Activated T-cell treated with anti-CD3 and anti-CD28 coated beads, Interleukin-2, amount 50 U/mL, for 4 hours (primary cell): ENCODE data around the gene THNSL1. TPM values are rescaled to one million over a fixed set of nuclear protein-coding genes. Genes with fewer than 3 reads are reported as not detected.
A peak's percentile ranks its signal among the peaks of the same experiment; 100 is the strongest.
"Not testable (repeated sequence)": the region's sequence is repeated elsewhere in the genome, so short reads cannot be mapped to it uniquely, and the experiment has no call there.

Experiments used
- ATAC-seq, 2 donors: fragments of 200-7000 bp; cut with Tn5 transposase; one replicate each; pipeline ENCODE4 v1.10.0; 2021
- DNase-seq: peaks from one replicate; pipeline ENCODE4 v3.0.0-alpha.2; 2020
- H3K27me3 Mint-ChIP-seq: one replicate; pipeline ENCODE4 v1.8.0; 2021; ENCODE audit warnings: low read depth, mixed read lengths
- H3K36me3 Mint-ChIP-seq: one replicate; pipeline ENCODE4 v1.8.0; 2022; ENCODE audit warnings: mixed read lengths; ENCODE audit not compliant: insufficient read depth
- H3K4me1 Mint-ChIP-seq: one replicate; pipeline ENCODE4 v1.8.0; 2021; ENCODE audit warnings: low read depth, mixed read lengths
- H3K4me3 Mint-ChIP-seq: one replicate; pipeline ENCODE4 v1.8.0; 2021; ENCODE audit warnings: mild to moderate bottlenecking, moderate library complexity, mixed read lengths
- H3K9me3 Mint-ChIP-seq: one replicate; pipeline ENCODE4 v1.8.0; 2021; ENCODE audit warnings: mixed read lengths
- total RNA-seq, 3 donors: library from RNA; stranded (reverse); gene quantifications; one replicate each; pipeline ENCODE4 v1.2.1, GENCODE V29; 2021

The THNSL1 gene
- total RNA-seq, 3 donors from 2014 or later = 3.4 to 4.8 (median 4.0) TPM

DNA sequence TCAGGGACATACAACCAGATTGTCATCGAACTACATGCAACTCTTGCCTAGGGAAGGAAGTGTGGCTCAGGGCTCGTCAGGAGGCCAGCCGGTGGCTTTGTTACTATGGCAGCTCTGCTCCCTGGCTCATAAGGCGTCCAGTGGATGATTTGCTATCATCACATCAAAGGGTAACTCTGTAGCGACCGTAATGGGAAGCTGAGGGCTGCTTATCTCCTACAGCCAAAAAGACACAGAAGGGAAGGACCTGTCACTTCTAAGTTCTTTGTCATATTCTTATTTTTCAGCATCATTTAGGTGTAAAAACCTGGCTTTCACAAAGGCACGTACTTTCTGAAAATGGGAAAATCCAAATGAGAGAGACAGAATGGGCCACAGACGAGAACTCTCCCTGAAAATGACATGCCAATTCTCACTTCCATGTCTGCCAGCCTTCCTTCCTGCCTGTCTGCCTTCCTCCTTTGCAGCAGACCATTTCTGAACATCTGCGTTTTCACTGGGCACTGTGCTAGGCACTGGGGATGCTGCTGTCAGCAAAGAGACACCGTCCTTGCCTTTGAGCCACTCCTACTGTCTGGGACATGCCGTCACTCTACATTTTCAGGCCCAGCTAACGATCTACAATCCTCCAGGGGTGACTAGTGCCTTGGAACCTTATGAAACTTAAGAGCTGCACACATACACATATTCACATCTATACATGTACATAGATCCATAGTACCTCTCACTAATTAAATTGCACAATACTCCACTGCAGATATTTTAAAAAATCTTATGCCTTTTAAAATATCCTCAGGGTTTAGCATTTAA is 27.4 kb upstream of the THNSL1 start:
- ATAC-seq (no peak), DNase-seq (no peak)
- H3K4me3 Mint-ChIP-seq = no peak overlapping the region
- H3K9me3 Mint-ChIP-seq = no peaks in the 10 kb centered on the region
- H3K36me3 Mint-ChIP-seq = no peaks in the 10 kb centered on the region
- H3K27me3 Mint-ChIP-seq = peaks cover 2% of the 10 kb centered on the region
- H3K4me1 Mint-ChIP-seq = no peaks in the 10 kb centered on the region

GRCh38 chr10:24989867-24990266 is 26.5 kb upstream of the THNSL1 start:
- H3K36me3 Mint-ChIP-seq = no peaks in the 10 kb centered on the region
- no peak overlapping the region for H3K4me3 Mint-ChIP-seq
- no peaks in the 10 kb centered on the region for H3K4me1 Mint-ChIP-seq
- no peaks in the 10 kb centered on the region for H3K9me3 Mint-ChIP-seq
- no peak for DNase-seq
- H3K27me3 Mint-ChIP-seq = peaks cover 2% of the 10 kb centered on the region
- ATAC-seq = no peak

GRCh38 chr10:24991298-24991697 is 25.1 kb upstream of the THNSL1 start:
- Mint-ChIP-seq H3K4me3 (no peak overlapping the region), H3K4me1 (no peaks in the 10 kb centered on the region), H3K36me3 (no peaks in the 10 kb centered on the region), H3K9me3 (no peaks in the 10 kb centered on the region), H3K27me3 (peaks cover 2% of the 10 kb centered on the region)
- no peak for DNase-seq
- no peak for ATAC-seq

GRCh38 chr10:24992512-24993133 is 23.8 kb upstream of the THNSL1 start:
- Mint-ChIP-seq H3K4me3 (no peak overlapping the region), H3K9me3 (no peaks in the 10 kb centered on the region), H3K27me3 (peaks cover 2% of the 10 kb centered on the region), H3K36me3 (no peaks in the 10 kb centered on the region), H3K4me1 (no peaks in the 10 kb centered on the region)
- DNase-seq (no peak), ATAC-seq (no peak)

- DNase-seq (no peak), ATAC-seq (no peak)
- no peak overlapping the region for H3K4me3 Mint-ChIP-seq
- H3K4me1 Mint-ChIP-seq = no peaks in the 10 kb centered on the region
- peaks cover 2% of the 10 kb centered on the region for H3K27me3 Mint-ChIP-seq
- H3K9me3 Mint-ChIP-seq = no peaks in the 10 kb centered on the region
- no peaks in the 10 kb centered on the region for H3K36me3 Mint-ChIP-seq
Measured at GRCh38 chr10:24993237-24993958, 23.0 kb upstream of the THNSL1 start.

DNA sequence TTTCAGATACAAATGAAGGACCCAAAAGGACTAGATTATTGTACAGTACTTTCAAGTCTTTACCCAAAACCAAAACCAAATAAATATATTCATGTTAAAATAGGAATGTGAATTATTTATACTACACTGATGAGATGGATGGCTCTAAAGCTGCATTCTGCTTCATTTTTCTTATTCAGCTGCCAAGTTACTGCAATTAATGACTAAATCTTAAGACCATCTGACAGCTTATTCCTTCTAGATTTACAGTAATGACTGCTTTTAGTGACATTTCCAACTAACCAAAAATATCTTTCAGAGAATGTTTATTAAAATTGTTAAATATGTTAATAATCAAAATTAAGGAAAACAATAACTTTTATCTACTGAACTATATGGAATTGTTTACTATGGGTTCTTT is 21.3 kb upstream of the THNSL1 start:
- no peaks in the 10 kb centered on the region for H3K4me1 Mint-ChIP-seq
- peaks cover 2% of the 10 kb centered on the region for H3K27me3 Mint-ChIP-seq
- no peak overlapping the region for H3K4me3 Mint-ChIP-seq
- ATAC-seq (no peak), DNase-seq (no peak)
- peaks cover 3% of the 10 kb centered on the region for H3K9me3 Mint-ChIP-seq
- no peaks in the 10 kb centered on the region for H3K36me3 Mint-ChIP-seq

DNA sequence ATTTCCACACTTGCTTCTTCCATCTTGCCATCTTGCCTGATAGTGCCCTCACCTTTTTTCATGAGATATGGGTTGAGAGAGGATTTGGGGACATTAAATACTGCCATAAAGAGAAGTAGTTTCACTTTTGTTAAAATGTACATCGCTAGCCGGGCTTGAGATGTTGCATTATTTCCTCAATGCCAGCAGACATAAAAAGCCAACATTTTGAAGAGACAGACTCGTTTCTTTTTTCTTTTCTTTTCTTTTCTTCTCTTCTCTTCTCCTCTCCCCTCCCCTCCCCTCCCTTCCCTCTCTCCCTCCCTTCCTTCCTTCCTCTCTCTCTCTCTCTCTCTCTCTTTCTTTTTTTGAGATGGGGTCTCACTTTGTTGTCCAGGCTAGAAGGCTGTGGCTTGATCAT is 18.4 kb upstream of the THNSL1 start:
- ATAC-seq = no peak
- no peaks in the 10 kb centered on the region for H3K36me3 Mint-ChIP-seq
- H3K27me3 Mint-ChIP-seq = no peaks in the 10 kb centered on the region
- DNase-seq = no peak
- no peaks in the 10 kb centered on the region for H3K4me1 Mint-ChIP-seq
- no peak overlapping the region for H3K4me3 Mint-ChIP-seq
- H3K9me3 Mint-ChIP-seq = peaks cover 22% of the 10 kb centered on the region

DNA sequence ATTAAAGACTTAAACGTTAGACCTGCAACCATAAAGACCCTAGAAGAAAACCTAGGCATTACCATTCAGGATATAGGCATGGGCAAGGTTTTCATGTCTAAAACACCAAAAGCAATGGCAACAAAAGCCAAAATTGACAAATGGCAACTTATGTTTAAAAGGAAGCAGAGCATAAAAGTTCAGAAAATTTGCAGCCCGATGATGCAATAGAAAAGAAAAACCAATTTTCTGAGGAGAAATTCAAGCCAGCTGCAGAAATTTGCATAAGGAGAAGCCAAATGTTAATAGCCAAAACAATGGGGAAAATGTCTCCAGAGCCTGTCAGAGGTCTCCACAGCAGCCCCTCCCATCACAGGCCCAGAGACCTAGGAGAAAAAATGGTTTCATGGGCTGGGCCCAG is 4.8 kb upstream of the THNSL1 start:
- not testable (repeated sequence) for H3K27me3 Mint-ChIP-seq, DNase-seq, ATAC-seq, H3K9me3 Mint-ChIP-seq, H3K4me1 Mint-ChIP-seq, H3K4me3 Mint-ChIP-seq, H3K36me3 Mint-ChIP-seq

DNA sequence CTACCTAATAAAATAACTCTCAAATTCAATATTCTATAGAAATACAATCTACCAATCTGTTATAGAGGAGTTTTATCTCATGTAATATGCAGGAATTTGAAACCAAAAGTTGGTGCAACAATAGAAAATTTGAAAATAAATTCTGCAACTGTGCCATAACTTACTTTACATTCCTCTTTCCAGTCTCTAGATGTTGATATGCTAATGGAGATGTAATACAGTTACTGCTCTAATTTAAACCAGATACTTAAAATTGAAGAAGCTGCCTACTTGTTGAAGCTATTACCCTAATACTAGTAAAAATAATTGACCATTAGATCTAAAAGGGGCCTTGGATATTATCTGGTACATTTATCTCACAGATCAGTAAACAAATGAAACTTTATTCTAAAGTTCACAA is 1.8 kb upstream of the THNSL1 start:
- Mint-ChIP-seq H3K4me1 (peaks cover 14% of the 10 kb centered on the region), H3K9me3 (no peaks in the 10 kb centered on the region)

DNA sequence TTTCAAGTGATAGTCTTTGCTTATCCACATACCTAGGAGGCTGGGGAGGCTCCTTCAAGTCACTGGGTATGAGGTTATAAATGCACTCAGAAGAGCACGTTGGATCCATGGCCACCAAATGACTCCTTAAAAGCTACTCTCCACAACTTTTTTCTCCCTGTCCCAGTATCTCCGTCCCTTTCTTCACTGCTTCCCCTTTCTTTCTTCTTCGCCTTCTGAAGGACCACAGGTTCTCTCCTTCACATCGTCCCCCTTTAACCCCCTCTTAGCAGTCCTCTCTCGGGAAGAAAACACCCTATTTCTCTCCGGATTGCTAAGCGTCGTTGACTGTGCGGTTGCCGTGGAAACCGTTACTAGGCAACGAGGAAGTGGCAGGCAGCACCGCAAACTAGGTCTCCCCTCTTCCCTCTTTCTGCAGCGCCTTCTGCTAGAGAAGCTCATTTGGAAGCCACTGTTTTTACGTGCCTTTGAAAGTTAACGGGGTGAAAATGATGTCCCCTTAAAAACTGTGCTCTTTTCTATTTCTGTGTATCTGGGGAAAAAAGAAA is 510 bp upstream of the THNSL1 start, which contains the start of gene ENKUR:
ENKUR (minus strand) TSS at position 331 of the 548 bp plus-strand sequence; CDS start at position 109, 222 bp downstream.
- no peaks in the 10 kb centered on the region for H3K9me3 Mint-ChIP-seq
- H3K4me1 Mint-ChIP-seq = peaks cover 14% of the 10 kb centered on the region
- peak; percentile 45 to 51 for ATAC-seq

More for the DNA sequence above, 1.8 kb upstream of the THNSL1 start:
- Mint-ChIP-seq H3K36me3 (no peaks in the 10 kb centered on the region), H3K4me3 (no peak overlapping the region), H3K27me3 (no peaks in the 10 kb centered on the region)
- no peak for ATAC-seq
- no peak for DNase-seq

GRCh38 chr10:25017154-25017590 is 760 bp downstream of the THNSL1 start:
- no peaks in the 10 kb centered on the region for H3K27me3 Mint-ChIP-seq
- DNase-seq (peak; percentile 5), ATAC-seq (no peak)
- H3K4me3 Mint-ChIP-seq = peak overlapping the region; percentile 95
- peaks cover 14% of the 10 kb centered on the region for H3K4me1 Mint-ChIP-seq
- no peaks in the 10 kb centered on the region for H3K9me3 Mint-ChIP-seq
- H3K36me3 Mint-ChIP-seq = no peaks in the 10 kb centered on the region

More for the DNA sequence above, 510 bp upstream of the THNSL1 start, which contains the start of gene ENKUR:
- H3K27me3 Mint-ChIP-seq = no peaks in the 10 kb centered on the region
- H3K4me3 Mint-ChIP-seq = peak within 1 kb of the TSS; percentile 95
- H3K36me3 Mint-ChIP-seq = no peaks in the 10 kb centered on the region
- DNase-seq = peak; percentile 93

- Mint-ChIP-seq H3K9me3 (no peaks in the 10 kb centered on the region), H3K4me3 (peak overlapping the region; percentile 95), H3K4me1 (peaks cover 14% of the 10 kb centered on the region), H3K36me3 (no peaks in the 10 kb centered on the region), H3K27me3 (no peaks in the 10 kb centered on the region)
- ATAC-seq = no peak
- DNase-seq = no peak
Measured at GRCh38 chr10:25017661-25018060, 1.2 kb downstream of the THNSL1 start.

DNA sequence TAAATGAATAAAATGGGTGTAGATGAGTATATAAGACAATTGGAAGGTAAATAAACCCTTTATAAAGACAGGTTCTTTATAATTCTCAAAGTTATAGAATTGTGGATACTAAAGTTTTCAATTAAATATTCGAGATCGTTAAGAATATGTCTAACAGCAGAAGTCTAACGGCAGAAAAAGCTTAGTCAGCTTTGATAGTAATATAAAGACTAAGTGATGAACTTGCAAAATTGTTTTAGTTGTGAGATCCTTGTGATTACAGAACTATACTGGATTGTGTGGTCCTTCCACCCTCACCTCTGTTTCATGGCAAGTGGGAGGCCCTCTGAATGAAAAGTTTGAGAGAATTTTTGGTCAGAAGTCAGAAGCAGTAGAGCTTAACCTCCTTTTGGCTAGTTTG is 2.3 kb downstream of the THNSL1 start:
- peaks cover 14% of the 10 kb centered on the region for H3K4me1 Mint-ChIP-seq
- H3K4me3 Mint-ChIP-seq = no peak overlapping the region
- DNase-seq = no peak
- no peak for ATAC-seq
- H3K9me3 Mint-ChIP-seq = no peaks in the 10 kb centered on the region
- no peaks in the 10 kb centered on the region for H3K27me3 Mint-ChIP-seq
- H3K36me3 Mint-ChIP-seq = peaks cover 7% of the 10 kb centered on the region

DNA sequence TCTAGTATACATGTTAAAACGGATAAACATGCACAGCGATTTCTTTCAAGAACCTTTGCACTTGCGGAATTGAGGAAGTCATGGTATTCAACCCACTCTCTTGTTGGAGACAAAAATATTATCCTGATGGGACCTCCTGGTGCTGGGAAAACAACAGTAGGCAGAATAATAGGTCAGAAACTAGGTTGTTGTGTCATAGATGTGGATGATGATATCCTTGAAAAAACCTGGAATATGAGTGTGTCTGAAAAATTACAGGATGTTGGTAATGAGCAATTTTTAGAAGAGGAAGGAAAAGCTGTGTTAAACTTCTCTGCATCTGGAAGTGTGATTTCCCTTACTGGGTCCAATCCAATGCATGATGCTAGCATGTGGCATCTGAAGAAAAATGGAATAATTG is 6.9 kb downstream of the THNSL1 start:
- H3K4me3 Mint-ChIP-seq = no peak overlapping the region
- no peaks in the 10 kb centered on the region for H3K9me3 Mint-ChIP-seq
- H3K4me1 Mint-ChIP-seq = peaks cover 2% of the 10 kb centered on the region
- no peaks in the 10 kb centered on the region for H3K27me3 Mint-ChIP-seq
- peaks cover 13% of the 10 kb centered on the region for H3K36me3 Mint-ChIP-seq
- DNase-seq = no peak
- ATAC-seq = no peak
